GM12874 (cell line): ENCODE data around the gene FAR2.

Source experiments
- TF ChIP-seq, protein P1 (sequence below): IDR thresholded peaks from 2 replicates; pipeline ENCODE4 v1.5.1; 2011; ENCODE audit warnings: low read depth, mild to moderate bottlenecking, control low read depth, low read length, moderate library complexity; ENCODE audit not compliant: insufficient read depth

The FAR2 gene

DNA sequence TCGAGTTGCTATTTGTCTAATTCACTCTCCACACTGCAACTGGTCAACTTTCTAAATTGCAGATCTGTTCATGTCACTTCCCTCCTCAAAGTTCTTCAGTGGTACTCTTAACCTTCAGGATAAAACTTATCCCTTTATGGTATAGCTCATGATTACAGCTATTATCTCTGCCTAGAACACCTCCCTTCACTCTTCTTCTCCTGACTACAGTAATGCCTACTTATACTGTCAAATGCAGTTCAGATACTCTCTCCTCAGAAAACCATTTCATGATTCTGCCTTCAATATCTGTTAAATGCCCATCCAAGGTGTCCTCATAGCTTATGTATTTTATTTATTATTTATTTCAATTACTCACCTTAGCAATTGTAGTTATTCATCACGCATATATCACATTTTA lies 85.5 kb downstream of the FAR2 start:
- TF ChIP-seq, protein P1, sequence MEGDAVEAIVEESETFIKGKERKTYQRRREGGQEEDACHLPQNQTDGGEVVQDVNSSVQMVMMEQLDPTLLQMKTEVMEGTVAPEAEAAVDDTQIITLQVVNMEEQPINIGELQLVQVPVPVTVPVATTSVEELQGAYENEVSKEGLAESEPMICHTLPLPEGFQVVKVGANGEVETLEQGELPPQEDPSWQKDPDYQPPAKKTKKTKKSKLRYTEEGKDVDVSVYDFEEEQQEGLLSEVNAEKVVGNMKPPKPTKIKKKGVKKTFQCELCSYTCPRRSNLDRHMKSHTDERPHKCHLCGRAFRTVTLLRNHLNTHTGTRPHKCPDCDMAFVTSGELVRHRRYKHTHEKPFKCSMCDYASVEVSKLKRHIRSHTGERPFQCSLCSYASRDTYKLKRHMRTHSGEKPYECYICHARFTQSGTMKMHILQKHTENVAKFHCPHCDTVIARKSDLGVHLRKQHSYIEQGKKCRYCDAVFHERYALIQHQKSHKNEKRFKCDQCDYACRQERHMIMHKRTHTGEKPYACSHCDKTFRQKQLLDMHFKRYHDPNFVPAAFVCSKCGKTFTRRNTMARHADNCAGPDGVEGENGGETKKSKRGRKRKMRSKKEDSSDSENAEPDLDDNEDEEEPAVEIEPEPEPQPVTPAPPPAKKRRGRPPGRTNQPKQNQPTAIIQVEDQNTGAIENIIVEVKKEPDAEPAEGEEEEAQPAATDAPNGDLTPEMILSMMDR, result no peak

- TF ChIP-seq, protein P1, result no peak
These were observed 86.0 kb downstream of the FAR2 start for GRCh38 chr12:29234965-29235626.

GRCh38 chr12:29238822-29239291 lies 89.8 kb downstream of the FAR2 start:
- TF ChIP-seq, protein P1, result no peak

DNA sequence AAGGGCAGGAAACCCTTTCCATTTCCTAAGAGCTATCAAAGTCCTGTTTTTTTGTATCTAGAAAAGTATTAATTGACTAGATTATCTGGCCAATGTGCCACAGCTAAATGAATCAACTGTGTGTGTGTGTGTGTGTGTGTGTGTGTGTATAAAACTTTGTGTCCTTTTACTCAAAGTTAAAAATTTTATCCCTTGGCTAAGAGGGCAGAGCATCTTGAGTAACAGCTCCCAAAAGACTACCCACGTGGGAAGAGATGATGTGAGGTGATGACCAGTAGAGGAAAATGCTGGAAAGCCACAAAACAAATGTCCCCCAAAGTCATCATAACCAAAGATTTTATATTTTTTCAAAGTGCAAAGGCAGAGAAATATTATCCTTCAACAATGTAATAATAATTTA lies 90.3 kb downstream of the FAR2 start:
- TF ChIP-seq, protein P1, result no peak

DNA sequence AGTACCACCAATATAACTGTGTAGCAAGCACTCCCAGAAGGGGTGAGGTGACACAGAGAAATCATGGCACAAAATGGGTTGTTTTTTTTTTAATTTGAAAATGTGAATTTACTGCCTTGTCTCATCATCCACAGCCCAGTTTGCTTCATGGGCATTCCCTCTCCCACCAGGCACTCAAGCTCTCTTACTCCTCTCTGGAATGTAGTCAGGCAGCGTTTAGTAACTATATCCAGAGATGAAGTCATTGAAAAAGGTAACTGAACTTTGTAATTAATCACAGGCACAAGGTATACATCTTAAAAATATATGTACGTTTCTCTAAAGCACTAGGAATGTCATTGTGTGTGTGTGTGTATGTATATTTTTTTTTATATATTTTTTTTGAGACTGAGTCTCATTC lies 91.4 kb downstream of the FAR2 start:
- TF ChIP-seq, protein P1, result no peak

GRCh38 chr12:29241821-29242591 lies 92.9 kb downstream of the FAR2 start:
- TF ChIP-seq, protein P1, result no peak

- TF ChIP-seq, protein P1, result no peak
These were observed 93.9 kb downstream of the FAR2 start for GRCh38 chr12:29242921-29243431.
